ENCODE results near the gene PIPOX. TPM values are rescaled to one million over a fixed set of nuclear protein-coding genes. Genes with fewer than 3 reads are reported as not detected.

PIPOX gene
- polyA plus RNA-seq, 3 donors, result 0.30 to 0.56 TPM; not detected in 1

GRCh38 chr17:29037739-29038084 is 5.2 kb upstream of the PIPOX start:
- no peak for DNase-seq
- no peaks in the 10 kb centered on the region for H3K36me3 ChIP-seq (replicated peaks in 1 of 2; ENCODE audit: control insufficient read depth in 1 of 2, insufficient read depth in 2 of 2, low read length in 2 of 2)
- intact Hi-C loops (cut with micrococcal nuclease), result no loop called here
- no peak overlapping the region for H3K27ac ChIP-seq (ENCODE audit: low read depth in 1 of 2, low read length in 2 of 2)
- no peak overlapping the region for H2AFZ ChIP-seq (ENCODE audit: insufficient read depth, low read depth, low read length, poor library complexity, severe bottlenecking)
- no peak overlapping the region for H3K4me3 ChIP-seq (replicated peaks in 1 of 3; ENCODE audit: low read depth in 2 of 3, low read length in 3 of 3)
- H3K27me3 ChIP-seq (ENCODE audit: control insufficient read depth in 2 of 2, insufficient read depth in 2 of 2, low read length in 2 of 2), result peaks cover 14 to 31% of the 10 kb centered on the region in 2 donors
- WGBS (ENCODE audit: insufficient coverage), result 97% methylated on average over 8 of the region's 10 CpGs
- Mint-ChIP-seq H3K27me3 (ENCODE audit: low read depth in 3 of 3) (peaks cover 3 to 21% (median 19%) of the 10 kb centered on the region in 3 donors), H3K9me3 (peaks cover 9 to 18% (median 16%) of the 10 kb centered on the region in 7 donors), H3K4me3 (no peak overlapping the region), H3K27ac (no peak overlapping the region), H3K4me1 (peaks cover 27% of the 10 kb centered on the region), H3K36me3 (peaks cover 4 to 5% of the 10 kb centered on the region in 2 donors)
- TF ChIP-seq, protein P1, sequence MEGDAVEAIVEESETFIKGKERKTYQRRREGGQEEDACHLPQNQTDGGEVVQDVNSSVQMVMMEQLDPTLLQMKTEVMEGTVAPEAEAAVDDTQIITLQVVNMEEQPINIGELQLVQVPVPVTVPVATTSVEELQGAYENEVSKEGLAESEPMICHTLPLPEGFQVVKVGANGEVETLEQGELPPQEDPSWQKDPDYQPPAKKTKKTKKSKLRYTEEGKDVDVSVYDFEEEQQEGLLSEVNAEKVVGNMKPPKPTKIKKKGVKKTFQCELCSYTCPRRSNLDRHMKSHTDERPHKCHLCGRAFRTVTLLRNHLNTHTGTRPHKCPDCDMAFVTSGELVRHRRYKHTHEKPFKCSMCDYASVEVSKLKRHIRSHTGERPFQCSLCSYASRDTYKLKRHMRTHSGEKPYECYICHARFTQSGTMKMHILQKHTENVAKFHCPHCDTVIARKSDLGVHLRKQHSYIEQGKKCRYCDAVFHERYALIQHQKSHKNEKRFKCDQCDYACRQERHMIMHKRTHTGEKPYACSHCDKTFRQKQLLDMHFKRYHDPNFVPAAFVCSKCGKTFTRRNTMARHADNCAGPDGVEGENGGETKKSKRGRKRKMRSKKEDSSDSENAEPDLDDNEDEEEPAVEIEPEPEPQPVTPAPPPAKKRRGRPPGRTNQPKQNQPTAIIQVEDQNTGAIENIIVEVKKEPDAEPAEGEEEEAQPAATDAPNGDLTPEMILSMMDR (IDR thresholded peaks at IDR 0.05), result no peak
- no peaks in the 10 kb centered on the region for H3K79me2 ChIP-seq (ENCODE audit: insufficient read depth, low read length)
- no peaks in the 10 kb centered on the region for H4K20me1 ChIP-seq (ENCODE audit: insufficient read depth, low read length)
- peaks cover 4 to 14% of the 10 kb centered on the region in 2 donors for H3K9me3 ChIP-seq (replicated peaks in 1 of 2; ENCODE audit: control insufficient read depth in 1 of 2, insufficient read depth in 1 of 2, low read length in 2 of 2)
- H3K4me1 ChIP-seq (ENCODE audit: control insufficient read depth in 1 of 2, insufficient read depth in 2 of 2, low read length in 2 of 2), result peaks cover 21 to 24% of the 10 kb centered on the region in 2 donors
- no peak overlapping the region for H3K9ac ChIP-seq (ENCODE audit: insufficient read depth, low read length, poor library complexity, severe bottlenecking)
- H3K4me2 ChIP-seq (replicated peaks; ENCODE audit: extremely low read depth, low read length, poor library complexity, severe bottlenecking), result no peak overlapping the region

GRCh38 chr17:29038085-29038795 is 4.7 kb upstream of the PIPOX start:
- Mint-ChIP-seq H3K4me1 (peaks cover 27% of the 10 kb centered on the region), H3K27me3 (ENCODE audit: low read depth in 3 of 3) (peaks cover 3 to 21% (median 18%) of the 10 kb centered on the region in 3 donors), H3K36me3 (peaks cover 4 to 5% of the 10 kb centered on the region in 2 donors), H3K4me3 (no peak overlapping the region), H3K27ac (no peak overlapping the region), H3K9me3 (peaks cover 9 to 18% (median 16%) of the 10 kb centered on the region in 7 donors)
- Histone ChIP-seq H3K9me3 (replicated peaks in 1 of 2; ENCODE audit: control insufficient read depth in 1 of 2, insufficient read depth in 1 of 2, low read length in 2 of 2) (peaks cover 4 to 14% of the 10 kb centered on the region in 2 donors), H4K20me1 (ENCODE audit: insufficient read depth, low read length) (no peaks in the 10 kb centered on the region), H3K4me1 (ENCODE audit: control insufficient read depth in 1 of 2, insufficient read depth in 2 of 2, low read length in 2 of 2) (peaks cover 21 to 24% of the 10 kb centered on the region in 2 donors), H3K4me2 (replicated peaks; ENCODE audit: extremely low read depth, low read length, poor library complexity, severe bottlenecking) (no peak overlapping the region), H3K27me3 (ENCODE audit: control insufficient read depth in 2 of 2, insufficient read depth in 2 of 2, low read length in 2 of 2) (peaks cover 14 to 31% of the 10 kb centered on the region in 2 donors), H3K36me3 (replicated peaks in 1 of 2; ENCODE audit: control insufficient read depth in 1 of 2, insufficient read depth in 2 of 2, low read length in 2 of 2) (no peaks in the 10 kb centered on the region), H3K9ac (ENCODE audit: insufficient read depth, low read length, poor library complexity, severe bottlenecking) (no peak overlapping the region), H3K4me3 (replicated peaks in 1 of 3; ENCODE audit: low read depth in 2 of 3, low read length in 3 of 3) (no peak overlapping the region), H2AFZ (ENCODE audit: insufficient read depth, low read depth, low read length, poor library complexity, severe bottlenecking) (no peak overlapping the region), H3K79me2 (ENCODE audit: insufficient read depth, low read length) (no peaks in the 10 kb centered on the region), H3K27ac (ENCODE audit: low read depth in 1 of 2, low read length in 2 of 2) (no peak overlapping the region)
- no peak for DNase-seq
- intact Hi-C loops (cut with micrococcal nuclease), result no loop called here
- TF ChIP-seq, protein P1 (IDR thresholded peaks at IDR 0.05), result no peak
- 59% methylated on average over 14 of the region's 15 CpGs for WGBS (ENCODE audit: insufficient coverage)

Measured in CD14-positive monocyte (primary cell).